GM10248 (cell line): ENCODE measurements around the gene EXOC7.

Source experiments
- CTCF ChIA-PET: fragments of 300-600 bp; sonication (Branson Sonifier 250); formaldehyde crosslinking; extraction: SDS; loops from one replicate; lab custom pipeline; 2021; ENCODE audit warnings: antibody characterized with exemption; lab: Yijun Ruan, JAX
- POLR2A ChIA-PET: fragments of 350-650 bp; sonication (Branson Sonifier 250); formaldehyde crosslinking; extraction: SDS; loops from one replicate; lab custom pipeline; 2020; ENCODE audit warnings: antibody characterized with exemption; lab: Yijun Ruan, JAX
- DNase-seq: peaks from one replicate; pipeline ENCODE4 v3.0.0; 2012; ENCODE audit errors: extremely low spot score
- CTCF ChIP-seq: IDR thresholded peaks from 2 replicates; pipeline ENCODE4 v1.5.1; 2012; ENCODE audit warnings: mild to moderate bottlenecking, low read depth; ENCODE audit errors: extremely low read depth, missing control alignments, control extremely low read depth

The EXOC7 gene

GRCh38 chr17:76103274-76104139 lies at the start of gene EXOC7:
TSS of gene EXOC7 (minus strand) at chr17:76103787. CDS start at chr17:76103692, 95 bp downstream.
- POLR2A ChIA-PET = interaction anchor here (0.7 kb wide), 1 partner anchor 178 kb away, joined by 3 read pairs; no protein-coding TSS in a partner anchor
- CTCF ChIA-PET = interaction anchor here (1.0 to 3.0 kb wide), 11 partner anchors 12 to 295 kb away, joined by 3 to 18 read pairs (median 4); no protein-coding TSS in a partner anchor
- peak; percentile 99 for DNase-seq
- TF ChIP-seq CTCF = no peak

- no peak for DNase-seq
- ChIA-PET CTCF (interaction anchor here (0.8 to 4.9 kb wide), 4 partner anchors 9 to 126 kb away, joined by 4 to 16 read pairs (median 8); no protein-coding TSS in a partner anchor), POLR2A (no interaction called here)
- no peak for TF ChIP-seq CTCF
Observed at GRCh38 chr17:76153202-76153601, 49.6 kb upstream of the EXOC7 start.

GRCh38 chr17:76152591-76152990 lies 49.0 kb upstream of the EXOC7 start:
- ChIA-PET CTCF (interaction anchor here (0.6 to 4.9 kb wide), 6 partner anchors 14 to 127 kb away, joined by 3 to 16 read pairs (median 7); no protein-coding TSS in a partner anchor), POLR2A (no interaction called here)
- TF ChIP-seq CTCF = no peak
- DNase-seq = no peak

DNA sequence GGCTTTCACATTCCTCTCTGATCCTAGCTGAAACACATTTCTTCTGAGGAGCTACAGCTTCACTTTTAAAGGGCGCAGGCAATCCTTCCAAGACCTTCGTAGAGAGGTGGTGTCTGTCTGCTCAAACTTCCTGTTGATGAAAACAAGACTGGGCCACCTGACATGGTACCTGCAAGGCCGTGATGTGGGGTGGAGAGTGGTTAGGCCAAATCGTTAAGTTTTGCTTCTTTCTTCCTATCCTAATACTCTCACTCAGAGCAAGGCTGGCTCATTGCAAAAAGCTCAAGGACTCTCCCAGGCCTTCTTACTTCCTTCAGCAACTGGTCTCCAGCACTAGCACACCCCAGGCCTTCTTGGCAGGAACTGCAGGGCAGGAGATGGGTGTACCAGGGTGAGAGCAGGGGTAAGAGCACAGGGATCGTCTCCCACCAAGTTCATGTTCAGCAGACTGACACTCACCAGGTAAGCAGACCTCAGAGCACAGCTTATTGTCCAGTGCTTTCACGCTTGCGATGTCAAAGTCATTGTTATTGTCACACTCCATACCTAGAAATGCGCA lies 48.4 kb upstream of the EXOC7 start:
- no peak for DNase-seq
- POLR2A ChIA-PET = no interaction called here
- TF ChIP-seq CTCF = no peak
- CTCF ChIA-PET = interaction anchor here (0.6 to 4.9 kb wide), 7 partner anchors 9 to 127 kb away, joined by 3 to 16 read pairs (median 5); no protein-coding TSS in a partner anchor

DNA sequence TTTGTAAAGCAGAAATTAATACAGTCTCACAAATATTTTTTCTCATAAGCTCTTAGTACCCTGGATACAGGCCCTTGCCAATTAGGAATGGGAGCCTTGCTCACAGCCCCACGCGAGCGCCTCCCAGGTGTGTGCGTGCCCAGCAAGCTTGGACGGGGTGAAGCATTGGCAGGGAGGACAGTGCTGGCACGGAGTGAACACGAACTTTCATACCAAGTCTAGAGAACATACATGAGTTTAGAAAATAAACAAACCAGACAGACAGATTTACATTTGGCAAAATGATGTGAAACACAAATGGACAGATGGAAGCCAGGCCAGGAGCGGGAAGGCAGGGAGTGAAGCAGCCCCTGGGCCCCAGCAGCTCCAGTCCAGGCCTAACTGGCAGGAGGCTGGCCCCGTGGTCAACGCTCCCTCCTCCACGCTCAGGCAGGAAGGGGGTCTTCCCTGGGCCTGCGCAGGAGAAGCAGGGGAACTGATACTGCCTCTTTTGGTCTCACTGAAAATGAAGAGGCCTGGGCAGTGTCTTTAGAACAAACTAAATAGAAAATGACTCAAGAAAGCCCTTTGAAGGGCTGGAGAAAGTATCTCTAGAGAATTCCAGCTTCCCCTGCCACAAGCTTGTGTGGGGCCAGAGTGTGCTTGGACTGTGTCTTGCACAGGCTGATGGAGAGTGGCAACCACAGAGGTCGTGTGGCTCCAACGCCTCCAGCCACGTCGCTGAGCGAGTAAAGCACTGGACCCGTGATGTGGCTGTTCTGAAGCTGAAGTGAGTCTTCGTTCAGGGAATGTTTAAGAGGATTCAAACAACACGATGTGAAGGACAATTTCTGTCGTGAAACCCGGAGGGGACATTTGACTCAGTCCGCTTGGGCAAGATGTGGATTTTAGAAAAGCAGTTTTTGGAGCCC lies 47.4 kb upstream of the EXOC7 start:
- TF ChIP-seq CTCF = no peak
- POLR2A ChIA-PET = no interaction called here
- DNase-seq = no peak
- CTCF ChIA-PET = interaction anchor here (0.7 to 4.9 kb wide), 11 partner anchors 10 to 128 kb away, joined by 3 to 16 read pairs (median 4); no protein-coding TSS in a partner anchor
